HepG2 (cell line): ENCODE data around the gene DPAGT1. TPM values are rescaled to one million over a fixed set of nuclear protein-coding genes. Genes with fewer than 3 reads are reported as not detected.
A peak's percentile ranks its signal among the peaks of the same experiment; 100 is the strongest.

ENCODE experiments used
- DPF2 ChIP-seq: sonication (generic); formaldehyde crosslinking; IDR thresholded peaks from 2 replicates; pipeline ENCODE4 v1.4.0; 2020; ENCODE audit warnings: mild to moderate bottlenecking, low read depth, missing genetic modification reagents, borderline replicate concordance
- HIC2 ChIP-seq: sonication (generic); formaldehyde crosslinking; IDR thresholded peaks from 2 replicates; pipeline ENCODE4 v1.9.0; 2022; ENCODE audit warnings: low read depth, missing genetic modification reagents
- KDM6A ChIP-seq: IDR thresholded peaks from 2 replicates; pipeline ENCODE4 v1.6.1; 2016; ENCODE audit warnings: low read depth
- KLF16 ChIP-seq, 2 experiments: sonication (generic) in 1 of 2; formaldehyde crosslinking in 1 of 2; IDR thresholded peaks; 2 replicates each; pipeline versions ENCODE4 v1.6.1 to v1.8.0; 2016 to 2023; ENCODE audit warnings: missing genetic modification reagents in 2 of 2, missing compliant biosample characterization in 1 of 2
- POLR2AphosphoS2 ChIP-seq: IDR thresholded peaks from 2 replicates; pipeline ENCODE4 v1.6.1; 2011; ENCODE audit warnings: low read depth, low read length, improper control_type of control experiment
- RBAK ChIP-seq: sonication (generic); formaldehyde crosslinking; IDR thresholded peaks from 2 replicates; pipeline ENCODE4 v1.5.1; 2020; ENCODE audit warnings: mild to moderate bottlenecking, missing genetic modification reagents
- SALL1 ChIP-seq: sonication (generic); formaldehyde crosslinking; IDR thresholded peaks from 2 replicates; pipeline ENCODE4 v1.8.0; 2022; ENCODE audit warnings: mild to moderate bottlenecking, missing genetic modification reagents
- TEAD3 ChIP-seq: optimal IDR thresholded peaks from 2 replicates; pipeline ENCODE3; 2016; ENCODE audit warnings: borderline replicate concordance
- ZHX1 ChIP-seq: sonication (generic); formaldehyde crosslinking; IDR thresholded peaks from 2 replicates; pipeline ENCODE4 v1.8.1; 2022; ENCODE audit warnings: low read depth, mild to moderate bottlenecking, missing genetic modification reagents
- ZNF318 ChIP-seq: sonication (generic); formaldehyde crosslinking; IDR thresholded peaks from 2 replicates; pipeline ENCODE4 v1.4.0; 2020; ENCODE audit warnings: mild to moderate bottlenecking, missing genetic modification reagents
- ZNF451 ChIP-seq: sonication (generic); formaldehyde crosslinking; IDR thresholded peaks from 2 replicates; pipeline ENCODE4 v1.5.0; 2020; ENCODE audit warnings: mild to moderate bottlenecking, missing genetic modification reagents
- ZNF546 ChIP-seq: sonication (generic); formaldehyde crosslinking; conservative IDR thresholded peaks from 2 replicates; pipeline ENCODE4 v1.8.1; 2023; ENCODE audit warnings: mild to moderate bottlenecking, missing genetic modification reagents
- polyA plus RNA-seq, 8 experiments: library from polyadenylated mRNA; depleted of rRNA in 3 of 8; stranded (reverse) in 7 of 8; unstranded in 1 of 8; fragments of >200 nt; fragmentation: Illumina TruSeq in 4 of 8; extraction: Trizol in 4 of 8; gene quantifications; 2 replicates each; pipeline versions ENCODE4 v1.2.1 to v1.2.3, GENCODE V29; 2011 to 2016; ENCODE audit warnings: low read depth in 4 of 8, missing spikeins in 1 of 8, mixed read lengths in 1 of 8; ENCODE audit not compliant: insufficient read depth in 1 of 8
- total RNA-seq, 5 experiments: library from RNA; depleted of rRNA; stranded (reverse); fragments of >200 nt; fragmentation: Illumina TruSeq; extraction: Trizol; gene quantifications; 2 replicates each; pipeline ENCODE4 v1.2.3, GENCODE V29; 2016; ENCODE audit warnings: low read depth in 1 of 5

The DPAGT1 gene
- total and polyA plus RNA-seq, 2 of the 13 experiments (the other 11 are each of a cell fraction or from before 2014, with no cell fraction given), result 37.6 to 70.7 TPM

GRCh38 chr11:119084663-119085436, 16.8 kb downstream of the DPAGT1 start, which contains the start of gene HMBS (continued):
- TF ChIP-seq HIC2 (CRISPR knock-in tag), result no peak
- no peak for TF ChIP-seq ZNF546 (CRISPR knock-in tag)
- peak; percentile 85 for TF ChIP-seq SALL1 (CRISPR knock-in tag)
- TF ChIP-seq RBAK (CRISPR knock-in tag), result 0 out of 2 replicates have a peak, but pooled peaks have one; percentile 16
- TF ChIP-seq DPF2 (CRISPR knock-in tag), result 0 out of 2 replicates have a peak, but pooled peaks have one; percentile 37
- TF ChIP-seq ZHX1 (CRISPR knock-in tag), result 0 out of 2 replicates have a peak, but pooled peaks have one; percentile 31
- no peak for TF ChIP-seq KDM6A
- TF ChIP-seq TEAD3, result peak; percentile 72
- TF ChIP-seq ZNF318 (CRISPR knock-in tag), result peak; percentile 92
- TF ChIP-seq POLR2AphosphoS2, result no peak
- TF ChIP-seq ZNF451, result 0 out of 2 replicates have a peak, but pooled peaks have one; percentile 60
- peak in 1 of 2 experiments; percentile 28; a peak in 1 of 4 replicates for TF ChIP-seq KLF16 (CRISPR knock-in tag; IDR thresholded peaks at IDR 0.05)
